CD4-positive, alpha-beta T cell treated with Interleukin-15 for 4 hours (primary cell): ENCODE measurements around the gene SOBP.

Experiments
- DNase-seq: peaks from one replicate; pipeline ENCODE4 v3.0.0-alpha.2; 2020; ENCODE audit warnings: low spot score

SOBP gene

DNA sequence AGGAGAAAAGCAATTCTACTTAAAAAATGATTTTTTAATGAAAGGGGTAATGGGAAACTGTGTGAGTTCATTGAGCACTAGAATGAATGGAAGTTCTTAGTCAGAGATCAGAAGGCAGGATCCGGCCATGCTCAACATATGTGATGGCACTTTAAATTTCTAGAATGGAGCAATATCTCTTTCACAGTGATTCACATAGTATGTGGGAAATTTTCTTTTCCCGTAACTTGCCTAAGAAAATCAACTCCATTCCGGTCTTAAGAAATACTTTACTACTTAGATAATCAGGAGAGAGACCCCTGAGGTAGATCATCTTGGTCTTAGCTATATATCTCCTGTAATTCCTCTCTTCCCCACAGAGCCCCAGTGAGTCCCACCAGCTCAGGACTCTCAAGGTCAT is 202.4 kb downstream of the SOBP start:
- no peak for DNase-seq

DNA sequence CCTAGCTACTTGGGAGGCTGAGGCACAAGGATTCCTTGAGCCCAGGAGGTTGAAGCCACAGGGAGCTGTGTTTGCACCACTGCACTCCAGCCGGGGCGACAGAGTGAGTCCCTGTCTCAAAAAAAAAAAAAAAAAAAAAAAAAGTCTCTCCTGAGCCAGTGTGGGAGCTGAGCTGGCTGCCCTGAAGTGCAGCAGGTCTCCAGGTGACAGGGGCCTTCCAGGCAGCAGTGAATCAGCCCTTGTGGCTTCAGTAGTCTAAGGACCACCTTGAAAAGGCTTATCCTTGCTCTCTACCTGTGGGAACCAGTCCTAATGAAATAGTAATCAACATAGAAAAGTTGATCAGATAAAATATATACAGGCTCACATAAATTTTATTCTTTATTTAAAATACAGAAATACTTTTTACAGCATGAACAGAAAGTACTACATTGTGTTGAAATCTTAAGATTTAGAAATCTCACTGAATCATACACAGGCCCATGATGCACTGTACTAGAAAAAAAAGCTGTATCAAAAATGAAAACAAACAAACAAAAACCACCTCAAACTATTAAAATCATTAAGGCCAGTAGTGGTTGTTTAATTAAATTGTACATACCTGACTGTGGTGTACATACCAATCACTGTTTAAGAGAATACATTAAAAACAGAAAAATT is 205.3 kb downstream of the SOBP start:
- DNase-seq: no peak

DNA sequence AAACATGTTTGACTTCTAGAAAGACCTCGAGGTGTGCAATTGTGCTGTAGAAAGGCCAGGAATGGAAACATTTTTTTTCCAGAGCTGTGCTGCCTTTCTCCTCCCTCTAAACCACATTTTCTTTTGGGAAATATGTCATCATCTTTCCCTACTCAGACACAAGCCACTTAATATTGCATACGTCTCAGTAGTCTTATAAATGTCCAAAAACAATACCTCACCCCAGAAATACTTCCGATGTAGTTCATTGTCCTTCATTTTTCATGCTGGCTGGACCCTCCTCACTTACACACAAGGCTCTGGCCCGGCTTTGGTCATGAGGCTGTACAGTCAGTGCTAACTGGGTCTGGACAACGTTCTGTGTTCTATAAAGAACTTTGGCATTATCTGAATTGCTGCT is 207.8 kb downstream of the SOBP start:
- DNase-seq: no peak

DNA sequence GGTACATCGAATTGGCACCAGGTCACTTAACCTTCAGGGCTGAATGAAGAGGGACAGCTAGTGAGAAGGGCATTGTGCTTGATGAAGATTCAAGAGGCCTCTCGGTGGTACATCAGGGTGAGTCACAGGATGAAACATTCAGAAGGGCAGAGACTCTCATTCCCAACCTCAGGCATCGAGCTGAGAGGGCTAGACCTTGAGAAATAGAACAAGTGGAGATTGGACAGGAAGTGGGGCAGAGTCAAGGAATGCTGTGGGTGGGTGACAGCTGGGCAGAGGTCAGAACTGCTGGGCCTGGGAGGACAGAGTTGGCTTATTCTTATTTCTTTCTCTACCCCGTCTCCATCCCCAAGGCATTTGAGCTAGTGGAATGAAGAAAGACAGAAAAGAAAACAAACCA is 208.2 kb downstream of the SOBP start:
- no peak for DNase-seq

DNA sequence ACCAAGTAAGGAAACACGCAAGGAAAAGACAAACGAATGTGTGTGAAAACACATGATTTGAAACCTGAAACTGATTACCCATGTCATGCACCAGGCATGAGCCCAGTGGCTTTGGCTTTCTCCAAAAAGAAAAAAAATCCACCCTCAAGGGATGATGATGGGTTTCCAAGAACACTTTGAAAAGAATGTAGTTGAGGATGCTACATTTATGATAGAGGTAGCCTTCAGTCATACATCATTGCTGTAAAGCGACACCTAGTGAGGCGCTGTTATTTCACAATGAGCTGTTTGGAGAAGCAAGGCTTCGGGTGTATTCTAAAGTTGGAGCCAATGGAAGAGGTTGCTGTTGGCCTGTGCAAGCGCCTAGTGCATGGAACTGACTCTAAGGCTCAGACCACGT is 209.3 kb downstream of the SOBP start:
- no peak for DNase-seq

DNA sequence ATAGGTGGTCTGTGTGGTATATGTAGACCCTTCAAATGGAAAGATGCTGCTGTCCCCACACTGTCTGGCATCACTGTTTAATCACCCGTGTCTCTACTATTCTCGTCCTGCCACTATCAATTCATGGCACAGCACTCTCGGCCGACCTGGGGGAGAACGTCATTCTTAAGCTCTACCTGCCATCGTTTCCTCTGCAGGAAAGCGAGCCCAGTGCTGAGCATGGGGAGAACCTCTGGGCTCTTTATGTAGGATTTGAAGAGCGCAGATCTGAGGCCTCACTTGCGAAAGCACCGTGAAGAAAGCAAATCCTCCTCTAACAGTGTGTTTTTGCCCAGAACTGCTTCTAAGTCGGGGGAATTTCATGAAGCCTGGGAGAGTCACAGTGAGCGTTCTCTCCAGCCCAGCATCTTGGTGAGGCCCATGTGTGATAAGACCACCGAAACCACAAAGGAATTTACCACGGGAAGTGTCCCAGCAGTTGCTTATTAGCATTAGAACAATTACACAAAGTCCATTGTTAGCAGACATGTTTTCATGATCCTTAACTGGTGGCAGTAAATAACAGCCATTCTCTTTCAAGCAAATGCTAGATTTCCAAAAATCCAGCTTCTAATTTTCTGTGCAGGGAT is 209.9 kb downstream of the SOBP start:
- no peak for DNase-seq

DNA sequence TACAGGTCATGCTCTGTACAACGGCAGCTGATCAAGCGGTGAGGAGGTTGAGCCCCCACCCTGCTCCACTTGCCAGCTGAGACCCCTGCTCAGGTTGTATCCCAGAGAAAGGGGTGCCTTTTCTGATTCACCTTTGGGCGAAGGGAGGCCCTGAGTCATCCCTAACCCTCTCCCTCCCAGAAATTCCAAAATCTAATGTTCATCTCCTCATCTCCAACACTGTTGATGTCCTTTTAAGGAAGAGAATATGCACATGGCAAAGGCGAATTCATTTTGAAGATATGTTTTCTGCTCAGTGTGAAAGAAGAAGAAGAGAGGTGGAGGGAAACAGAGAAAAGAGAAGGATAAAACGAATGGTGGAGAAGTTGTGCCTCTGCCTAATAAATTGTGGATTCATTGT is 213.7 kb downstream of the SOBP start:
- no peak for DNase-seq

DNA sequence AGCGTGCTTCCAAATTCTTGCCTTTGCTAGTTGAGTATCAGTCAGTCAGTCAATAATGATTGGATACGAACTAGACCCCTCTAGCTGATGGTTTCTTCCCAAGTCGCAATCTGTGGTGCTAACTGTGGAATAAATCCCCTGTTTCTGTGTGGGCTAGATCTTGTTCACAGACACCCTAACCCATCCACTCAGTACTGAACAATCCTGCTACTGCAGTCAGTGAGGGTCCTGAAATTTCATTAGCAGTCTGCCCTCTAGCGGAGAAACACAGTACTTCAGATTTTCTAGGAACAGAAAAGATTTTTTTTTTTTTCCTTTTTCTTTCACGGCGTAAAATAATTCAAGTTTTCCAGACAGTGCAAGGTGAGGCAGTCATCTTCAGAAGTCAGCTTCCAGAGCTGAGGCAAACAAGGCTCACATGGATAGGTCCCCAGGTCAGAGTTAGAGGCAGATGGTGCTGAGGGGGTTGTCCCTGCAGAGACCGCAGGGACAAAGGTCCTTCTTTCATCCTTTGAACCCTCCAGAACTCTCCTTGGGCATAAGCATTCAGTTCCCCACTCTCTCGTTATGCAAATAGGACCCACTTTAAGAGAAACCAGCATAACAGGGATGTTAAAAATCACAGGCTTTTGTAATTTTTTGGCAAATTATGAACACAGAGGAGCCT is 214.6 kb downstream of the SOBP start:
- DNase-seq: peak; percentile 40

DNA sequence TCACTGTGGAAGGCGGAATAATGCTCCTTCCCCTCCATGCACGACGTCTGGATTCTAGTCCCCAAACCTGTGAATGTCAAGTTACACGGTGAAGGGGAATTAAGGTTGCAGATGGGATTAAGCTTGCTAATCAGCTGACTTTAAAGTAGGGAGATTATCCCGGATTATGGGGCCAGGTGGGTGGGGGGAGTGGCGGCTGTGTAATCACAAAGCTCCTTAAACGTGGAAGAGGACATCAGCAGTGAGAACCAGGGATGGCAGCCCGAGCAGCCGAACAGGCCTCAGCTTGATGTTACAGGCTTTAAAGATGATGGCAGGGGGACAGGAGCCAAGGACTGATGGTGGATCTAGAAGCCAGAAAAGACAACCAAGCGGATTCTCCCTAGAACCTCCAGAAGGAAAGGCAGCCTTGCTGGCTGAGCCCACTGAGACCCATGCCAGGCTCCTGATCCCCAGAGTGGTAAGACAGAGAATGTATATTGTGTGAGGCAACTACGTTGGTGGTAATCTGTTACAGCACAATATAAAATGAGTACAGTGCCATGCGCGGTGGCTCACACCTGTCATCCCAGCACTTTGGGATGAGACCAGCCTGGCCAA is 216.7 kb downstream of the SOBP start:
- DNase-seq: no peak

DNA sequence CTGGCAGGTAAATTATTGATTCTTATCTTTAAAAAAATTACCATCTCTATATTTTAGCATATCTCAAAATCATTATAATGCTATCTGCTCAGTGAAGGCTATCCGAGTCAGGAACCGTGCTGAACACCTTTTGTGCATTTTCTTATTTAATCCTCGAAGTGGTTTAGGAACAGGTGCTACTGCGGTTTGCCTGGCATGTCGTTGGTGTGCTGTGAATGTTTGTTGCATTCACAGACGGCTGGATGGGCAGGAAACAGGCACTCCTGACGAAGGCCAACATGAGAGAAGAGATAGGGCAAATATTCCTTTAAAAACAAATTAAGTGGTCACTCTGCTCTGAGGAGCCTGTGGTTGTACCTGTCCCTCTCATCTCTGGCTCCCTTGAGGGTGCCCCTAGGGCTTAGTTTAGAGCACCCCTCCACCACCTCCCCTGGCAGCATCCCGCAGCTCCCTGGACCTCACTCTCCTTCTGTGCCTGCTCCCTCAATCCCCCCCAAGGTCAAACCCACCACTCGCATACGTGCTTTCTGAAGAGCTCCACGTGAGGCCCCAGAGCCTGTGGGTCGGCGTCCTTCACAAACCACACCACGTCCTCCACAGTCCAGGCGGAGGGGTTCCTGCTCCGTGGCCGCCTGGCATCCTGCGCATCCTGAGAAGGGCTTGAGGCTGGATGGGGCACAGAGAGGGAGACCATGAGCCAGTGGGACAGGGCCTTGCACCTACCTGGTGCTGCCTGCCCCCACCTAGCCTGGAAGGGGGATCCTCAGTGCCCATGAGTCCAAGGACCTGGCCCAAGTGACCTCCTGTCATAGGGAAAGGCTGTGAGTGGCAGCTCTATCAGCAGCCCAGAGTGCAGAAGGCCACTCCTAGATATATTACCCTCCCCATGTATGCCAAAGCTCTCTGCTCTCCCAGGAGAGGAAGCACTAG is 217.7 kb downstream of the SOBP start:
- DNase-seq: no peak

DNA sequence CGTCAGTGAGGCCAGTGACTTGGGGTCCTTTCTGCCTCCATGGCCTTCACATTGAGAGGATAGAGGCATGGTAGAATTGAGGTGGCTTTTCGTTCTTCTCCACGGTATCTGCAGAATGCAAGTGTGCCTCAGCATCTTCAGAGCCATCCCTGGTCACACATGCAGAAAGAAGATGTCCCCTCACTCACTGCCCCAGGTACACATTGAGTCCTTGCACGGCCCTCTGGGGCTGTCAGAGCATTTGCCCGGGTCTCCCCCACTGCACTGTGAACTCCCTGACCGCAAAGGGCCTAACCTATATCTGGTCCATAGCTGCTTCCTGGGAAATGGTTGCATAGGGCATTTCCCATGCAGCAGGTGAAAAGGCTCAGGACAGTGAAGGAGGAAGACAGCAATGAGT is 218.5 kb downstream of the SOBP start:
- DNase-seq: no peak

DNA sequence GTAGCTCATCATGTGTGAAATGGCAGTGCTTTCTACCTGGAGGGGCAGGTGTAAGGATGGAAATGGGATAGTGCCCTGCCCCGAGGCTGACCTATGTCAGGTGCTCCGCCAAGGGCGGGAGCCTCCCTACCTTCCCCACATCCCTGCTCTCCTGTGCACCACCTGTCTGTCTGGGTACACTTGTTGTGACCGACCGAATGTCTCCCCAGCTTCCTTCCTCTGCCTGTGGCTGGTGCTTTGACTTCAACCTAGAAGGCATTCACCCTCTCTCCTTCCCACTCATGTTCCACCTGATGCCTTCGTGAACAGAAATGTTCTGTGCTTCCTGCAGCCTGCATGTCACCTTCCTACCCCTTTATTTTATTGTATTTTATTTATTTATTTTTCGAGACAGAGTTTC is 219.4 kb downstream of the SOBP start:
- no peak for DNase-seq
